Central memory CD8-positive, alpha-beta T cell (primary cell): ENCODE measurements around the gene ZNF445.
"Not testable (repeated sequence)": the region's sequence is repeated elsewhere in the genome, so short reads cannot be mapped to it uniquely, and the experiment has no call there.

Experiments
- ATAC-seq: fragments of 150-1000 bp; cut with Tn5 transposase; replicated peaks from 2 replicates; pipeline ENCODE4 v1.10.0; 2022; ENCODE audit warnings: mild to moderate bottlenecking, moderate FRiP score, moderate number of reproducible peaks; ENCODE audit not compliant: poor library complexity, severe bottlenecking; ENCODE audit errors: extremely low read depth
- DNase-seq, 2 donors: peaks; one replicate each; pipeline ENCODE4 v3.0.0; 2021; ENCODE audit warnings: low spot score in 2 of 2
- H3K27ac Mint-ChIP-seq: one replicate; pipeline ENCODE4 v1.8.0; 2022; ENCODE audit warnings: low read depth, mild to moderate bottlenecking, moderate library complexity, mixed read lengths
- H3K27me3 Mint-ChIP-seq: one replicate; pipeline ENCODE4 v1.8.0; 2022; ENCODE audit warnings: mixed read lengths
- H3K36me3 Mint-ChIP-seq: one replicate; pipeline ENCODE4 v1.8.0; 2022; ENCODE audit warnings: mild to moderate bottlenecking, moderate library complexity, mixed read lengths; ENCODE audit not compliant: insufficient read depth
- H3K4me1 Mint-ChIP-seq: one replicate; pipeline ENCODE4 v1.8.0; 2022; ENCODE audit warnings: mixed read lengths
- H3K4me3 Mint-ChIP-seq: one replicate; pipeline ENCODE4 v1.8.0; 2022; ENCODE audit warnings: mild to moderate bottlenecking, moderate library complexity, mixed read lengths
- H3K9me3 Mint-ChIP-seq: one replicate; pipeline ENCODE4 v1.8.0; 2022; ENCODE audit warnings: mixed read lengths

The ZNF445 gene

DNA sequence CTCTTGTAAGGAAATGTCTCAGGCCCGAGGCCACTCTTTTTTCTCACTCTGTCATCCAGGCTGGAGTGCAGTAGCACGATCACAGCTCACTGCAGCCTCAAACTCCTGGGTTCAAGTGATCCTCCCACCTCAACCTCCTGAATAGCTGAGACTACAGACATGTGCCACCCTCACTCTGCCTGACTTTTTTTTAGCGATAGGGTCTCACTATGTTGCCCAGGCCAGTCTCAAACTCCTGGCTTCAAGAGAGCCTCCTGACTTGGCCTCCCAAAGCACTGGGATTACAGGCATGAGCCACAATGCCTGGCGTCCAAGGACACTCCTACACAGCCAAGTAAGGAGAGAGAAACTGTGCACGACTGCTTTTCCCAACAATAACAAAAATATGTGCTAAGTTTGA lies 7.6 kb downstream of the ZNF445 start:
- H3K4me3 Mint-ChIP-seq, result no peak overlapping the region
- DNase-seq (no peak), ATAC-seq (no peak)
- peaks cover 40% of the 10 kb centered on the region for H3K4me1 Mint-ChIP-seq
- no peak overlapping the region for H3K27ac Mint-ChIP-seq
- no peaks in the 10 kb centered on the region for H3K9me3 Mint-ChIP-seq
- H3K27me3 Mint-ChIP-seq, result no peaks in the 10 kb centered on the region
- peaks cover 15% of the 10 kb centered on the region for H3K36me3 Mint-ChIP-seq

DNA sequence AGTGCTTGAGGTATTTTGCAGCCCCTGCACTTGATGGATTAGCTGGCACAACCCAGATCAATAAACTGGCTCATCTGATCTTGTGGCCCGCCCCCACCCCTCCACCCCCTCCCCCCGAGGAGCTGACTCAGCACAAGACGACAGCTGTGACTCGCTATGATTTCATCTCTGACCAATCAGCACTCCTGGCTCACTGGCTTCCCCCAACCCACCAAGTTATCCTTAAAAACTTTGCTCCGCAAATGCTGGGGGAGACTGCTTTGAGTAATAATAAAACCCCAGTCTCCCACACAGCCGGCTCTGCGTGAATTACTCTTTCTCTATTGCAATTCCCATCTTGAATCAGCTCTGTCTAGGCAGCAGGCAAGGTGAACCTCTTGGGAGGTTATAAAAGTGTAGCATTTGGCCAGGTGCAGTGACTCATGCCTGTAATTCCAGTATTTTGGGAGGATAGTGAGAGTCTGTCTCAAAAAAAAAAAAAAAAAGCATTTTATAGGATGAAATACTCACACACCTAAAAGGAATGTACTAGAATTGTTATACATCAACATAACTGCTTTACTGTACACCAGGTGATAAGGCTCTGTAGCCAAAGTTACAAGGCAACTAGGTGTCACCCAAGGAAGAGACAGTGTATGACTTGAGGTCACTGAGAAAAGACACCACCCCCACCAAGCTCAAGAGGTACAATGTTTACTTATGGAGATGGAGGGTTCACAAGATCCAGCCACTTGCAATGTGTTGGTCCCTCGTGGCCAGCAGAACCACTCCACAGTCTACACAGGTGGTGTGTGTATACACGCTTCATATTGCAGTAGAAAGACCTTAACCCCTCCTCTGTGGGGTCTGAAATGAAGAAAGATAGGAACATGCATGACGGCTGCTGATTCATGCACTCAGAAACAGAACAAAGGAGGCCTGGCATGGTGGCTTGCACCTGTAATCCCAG lies 8.6 kb downstream of the ZNF445 start:
- H3K4me1 Mint-ChIP-seq, result peaks cover 41% of the 10 kb centered on the region
- no peak for DNase-seq
- no peak overlapping the region for H3K27ac Mint-ChIP-seq
- H3K27me3 Mint-ChIP-seq, result no peaks in the 10 kb centered on the region
- H3K4me3 Mint-ChIP-seq, result no peak overlapping the region
- no peaks in the 10 kb centered on the region for H3K9me3 Mint-ChIP-seq
- no peak for ATAC-seq
- H3K36me3 Mint-ChIP-seq, result peaks cover 15% of the 10 kb centered on the region

DNA sequence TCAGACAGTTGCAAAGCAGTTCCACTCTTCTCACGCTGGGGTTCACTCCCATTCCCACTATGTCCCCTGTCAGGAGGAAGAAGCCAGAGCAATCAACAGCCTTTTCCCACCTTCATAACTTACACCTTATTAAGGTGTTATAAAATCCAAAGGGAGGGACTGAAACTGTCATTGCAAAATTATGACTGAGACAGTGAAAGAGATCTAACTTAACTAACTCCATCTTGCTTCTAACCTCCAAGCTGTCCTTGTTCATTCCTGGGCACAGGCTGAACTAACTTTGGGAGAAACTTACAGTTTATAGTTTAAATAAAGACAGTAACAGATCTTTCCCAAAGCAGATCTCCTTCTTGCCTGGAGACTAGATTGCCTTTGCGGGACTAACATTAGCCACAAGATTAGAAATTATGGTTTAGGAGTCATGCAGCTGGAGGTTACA lies 9.4 kb downstream of the ZNF445 start:
- Mint-ChIP-seq H3K36me3 (peaks cover 15% of the 10 kb centered on the region), H3K4me1 (peaks cover 34% of the 10 kb centered on the region)
- ATAC-seq, DNase-seq, H3K27me3 Mint-ChIP-seq, H3K9me3 Mint-ChIP-seq, H3K27ac Mint-ChIP-seq, H3K4me3 Mint-ChIP-seq: not testable (repeated sequence)

DNA sequence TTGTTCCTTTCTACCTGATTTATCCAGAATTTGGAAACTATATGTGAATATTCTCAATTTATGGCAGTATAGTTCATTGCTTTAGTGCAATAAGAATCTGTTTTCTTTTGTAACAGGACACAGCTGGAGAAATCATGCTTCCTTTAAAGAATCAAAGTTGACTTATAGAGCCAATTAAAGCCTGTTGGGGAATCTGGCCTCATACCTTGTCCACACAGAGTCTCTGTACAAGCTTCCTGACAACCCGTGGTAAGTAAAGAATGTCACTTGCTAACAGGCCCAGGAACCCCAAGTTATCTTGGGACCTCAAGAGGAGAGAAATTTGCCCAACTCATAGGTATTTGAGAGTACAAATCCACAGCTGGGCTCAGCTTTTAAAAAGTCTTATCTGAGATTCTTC lies 10.2 kb downstream of the ZNF445 start:
- no peak overlapping the region for H3K4me3 Mint-ChIP-seq
- H3K36me3 Mint-ChIP-seq, result peaks cover 15% of the 10 kb centered on the region
- no peaks in the 10 kb centered on the region for H3K27me3 Mint-ChIP-seq
- peaks cover 28% of the 10 kb centered on the region for H3K4me1 Mint-ChIP-seq
- no peak for DNase-seq
- no peak for ATAC-seq
- H3K27ac Mint-ChIP-seq, result no peak overlapping the region
- H3K9me3 Mint-ChIP-seq, result no peaks in the 10 kb centered on the region

DNA sequence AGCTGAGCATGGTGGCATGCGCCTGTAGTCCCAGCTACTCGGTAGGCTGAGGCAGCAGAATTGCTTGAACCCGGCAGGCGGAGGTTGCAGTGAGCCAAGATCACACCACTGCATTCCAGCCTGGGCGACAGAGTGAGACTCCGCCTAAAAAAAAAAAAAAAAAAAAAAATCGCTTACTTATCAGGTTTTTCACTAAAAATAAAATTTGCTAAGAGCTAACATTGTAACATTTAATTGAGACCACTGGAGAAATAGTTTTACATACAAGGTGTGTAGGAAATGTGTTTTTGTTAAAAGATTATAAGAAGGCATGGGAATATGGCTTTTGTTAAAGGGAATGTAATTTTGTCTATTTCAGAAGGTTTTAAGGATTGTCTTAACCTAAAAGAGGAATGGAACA lies 12.6 kb downstream of the ZNF445 start:
- H3K4me1 Mint-ChIP-seq, result peaks cover 18% of the 10 kb centered on the region
- peaks cover 15% of the 10 kb centered on the region for H3K36me3 Mint-ChIP-seq
- not testable (repeated sequence) for ATAC-seq, H3K9me3 Mint-ChIP-seq, H3K27me3 Mint-ChIP-seq, H3K4me3 Mint-ChIP-seq, DNase-seq
- peak overlapping the region; percentile 27 for H3K27ac Mint-ChIP-seq

DNA sequence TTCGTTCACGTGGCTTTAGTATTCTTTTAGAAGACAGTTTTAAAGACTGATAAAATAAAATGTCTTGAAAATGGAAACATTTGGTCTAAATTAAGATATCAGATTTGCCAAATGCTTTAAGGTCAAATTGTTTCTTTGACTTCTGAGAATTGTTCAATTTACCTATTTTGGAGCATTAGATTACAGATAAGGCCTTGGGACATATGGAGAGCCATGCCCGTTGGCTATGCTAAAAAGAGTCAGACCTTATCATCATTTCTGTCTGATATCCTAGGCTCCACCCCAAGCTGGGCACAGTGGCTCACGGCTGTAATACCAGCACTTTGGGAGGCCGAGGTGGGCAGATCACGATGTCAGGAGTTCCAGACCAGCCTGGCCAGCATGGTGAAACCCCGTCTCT lies 13.0 kb downstream of the ZNF445 start:
- Mint-ChIP-seq H3K4me3 (no peak overlapping the region), H3K9me3 (peaks cover 7% of the 10 kb centered on the region), H3K4me1 (peaks cover 22% of the 10 kb centered on the region), H3K27me3 (no peaks in the 10 kb centered on the region), H3K27ac (no peak overlapping the region), H3K36me3 (peaks cover 13% of the 10 kb centered on the region)
- ATAC-seq (no peak), DNase-seq (no peak)

DNA sequence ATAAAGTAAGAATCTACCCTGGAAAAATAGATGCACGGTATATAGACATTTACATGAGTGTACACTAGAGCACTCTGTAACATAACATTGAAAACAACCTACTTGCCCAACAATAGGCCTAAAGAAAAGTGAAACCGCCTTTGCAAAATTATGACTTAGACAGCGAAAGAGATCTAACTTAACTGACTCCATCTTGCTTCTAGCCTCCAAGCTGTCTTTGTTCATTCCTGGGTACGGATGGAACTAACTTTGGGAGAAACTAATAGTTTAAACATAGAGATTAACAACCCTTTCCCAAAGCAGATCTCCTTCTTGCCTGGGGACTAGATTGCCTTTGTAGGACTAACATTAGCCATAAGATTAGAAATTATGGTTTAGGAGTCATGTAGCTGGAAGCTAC lies 17.4 kb downstream of the ZNF445 start:
- not testable (repeated sequence) for H3K4me3 Mint-ChIP-seq, ATAC-seq, H3K27me3 Mint-ChIP-seq, DNase-seq, H3K27ac Mint-ChIP-seq, H3K9me3 Mint-ChIP-seq
- Mint-ChIP-seq H3K36me3 (peaks cover 32% of the 10 kb centered on the region), H3K4me1 (peaks cover 14% of the 10 kb centered on the region)

DNA sequence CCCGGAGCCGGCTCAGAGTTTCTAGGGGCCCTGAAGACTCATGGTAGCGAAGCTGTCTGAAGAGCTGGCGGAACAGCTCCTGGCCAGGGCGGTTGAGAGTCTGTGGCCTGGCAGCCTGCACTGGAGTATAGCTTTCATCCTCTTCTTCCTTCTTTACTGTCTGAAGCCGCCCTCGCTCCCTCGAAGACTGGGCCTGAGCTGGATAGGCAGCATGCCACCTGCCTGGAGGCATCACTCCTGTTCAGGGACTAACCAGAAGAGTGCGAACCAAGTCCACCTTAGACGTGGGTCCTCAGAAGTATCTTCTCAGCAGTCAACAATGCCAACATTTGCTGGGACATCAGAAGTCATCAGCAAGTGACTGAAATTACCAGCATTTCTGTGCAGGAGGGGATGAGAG lies 22.2 kb downstream of the ZNF445 start:
- H3K27ac Mint-ChIP-seq, result peak overlapping the region; percentile 11

DNA sequence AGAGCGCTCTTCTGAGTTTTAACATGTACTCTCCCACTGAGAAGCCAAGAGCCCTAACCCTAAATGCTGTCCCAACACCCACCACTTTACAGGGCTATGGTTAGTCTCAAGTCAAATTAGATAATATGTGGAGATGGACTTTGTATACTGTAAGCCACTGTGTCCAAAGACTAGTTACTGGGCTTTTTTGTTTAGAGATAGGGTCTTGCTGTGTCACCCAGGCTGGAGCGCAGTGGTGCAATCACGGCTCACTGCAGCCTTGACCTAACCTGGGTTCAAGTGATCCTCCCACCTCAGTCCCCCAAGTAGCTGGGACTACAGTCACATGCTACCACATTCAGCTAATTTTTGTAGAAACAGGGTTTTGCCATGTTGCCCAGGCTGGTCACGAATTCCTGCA lies 23.2 kb downstream of the ZNF445 start:
- no peak for ATAC-seq
- no peak for DNase-seq
- Mint-ChIP-seq H3K4me3 (no peak overlapping the region), H3K27me3 (no peaks in the 10 kb centered on the region), H3K27ac (no peak overlapping the region), H3K4me1 (peaks cover 7% of the 10 kb centered on the region), H3K9me3 (no peaks in the 10 kb centered on the region), H3K36me3 (peaks cover 60% of the 10 kb centered on the region)

More for the DNA sequence above, 22.2 kb downstream of the ZNF445 start:
- ATAC-seq, result no peak
- DNase-seq, result no peak
- H3K36me3 Mint-ChIP-seq, result peaks cover 52% of the 10 kb centered on the region
- peaks cover under 1% of the 10 kb centered on the region for H3K9me3 Mint-ChIP-seq
- peaks cover 18% of the 10 kb centered on the region for H3K4me1 Mint-ChIP-seq
- H3K27me3 Mint-ChIP-seq, result no peaks in the 10 kb centered on the region
- no peak overlapping the region for H3K4me3 Mint-ChIP-seq

DNA sequence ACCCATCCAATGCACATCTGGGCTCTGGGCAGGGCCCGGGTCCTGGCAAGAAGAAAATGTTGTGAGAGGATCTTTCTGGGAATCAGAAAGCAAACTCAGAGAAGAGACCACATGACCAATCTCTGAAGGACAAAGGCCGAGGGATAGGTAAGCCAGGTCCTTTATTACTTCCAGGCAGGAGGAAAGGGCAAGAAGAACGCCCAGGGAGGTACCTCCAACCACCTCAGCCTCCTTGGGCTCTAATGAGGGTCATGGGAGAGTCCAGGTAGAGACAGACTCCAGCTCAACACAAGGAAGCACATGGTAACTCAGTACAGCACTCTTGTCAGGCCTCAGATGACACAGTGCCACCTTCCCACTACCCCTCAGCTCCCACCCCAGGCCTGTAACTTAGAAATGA lies 26.0 kb downstream of the ZNF445 start:
- Mint-ChIP-seq H3K4me1 (peaks cover 6% of the 10 kb centered on the region), H3K36me3 (peaks cover 60% of the 10 kb centered on the region), H3K9me3 (no peaks in the 10 kb centered on the region), H3K4me3 (no peak overlapping the region), H3K27ac (peak overlapping the region; percentile 49), H3K27me3 (no peaks in the 10 kb centered on the region)
- ATAC-seq (no peak), DNase-seq (no peak)

DNA sequence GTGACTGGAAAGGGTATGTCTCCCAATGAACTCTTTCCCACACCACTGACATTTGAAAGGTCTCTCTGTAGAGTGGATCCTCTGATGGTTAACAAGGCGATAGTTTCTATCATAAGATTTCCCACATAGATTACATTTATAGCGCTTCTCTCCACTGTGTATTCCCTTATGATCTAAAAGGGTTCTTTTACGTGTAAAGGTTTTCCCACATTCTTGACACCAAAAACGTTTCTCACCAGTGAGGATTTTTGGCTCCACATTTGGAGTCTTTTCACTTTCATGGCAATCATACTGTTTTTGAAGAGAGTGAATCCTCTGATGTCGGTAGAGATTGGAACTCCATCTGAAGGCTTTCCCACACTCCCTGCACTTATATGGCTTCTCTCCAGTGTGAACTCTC lies 30.5 kb downstream of the ZNF445 start:
- ATAC-seq (no peak), DNase-seq (no peak)
- no peak overlapping the region for H3K27ac Mint-ChIP-seq
- no peak overlapping the region for H3K4me3 Mint-ChIP-seq
- H3K4me1 Mint-ChIP-seq, result peaks cover 10% of the 10 kb centered on the region
- peaks cover 37% of the 10 kb centered on the region for H3K36me3 Mint-ChIP-seq
- no peaks in the 10 kb centered on the region for H3K27me3 Mint-ChIP-seq
- H3K9me3 Mint-ChIP-seq, result no peaks in the 10 kb centered on the region

DNA sequence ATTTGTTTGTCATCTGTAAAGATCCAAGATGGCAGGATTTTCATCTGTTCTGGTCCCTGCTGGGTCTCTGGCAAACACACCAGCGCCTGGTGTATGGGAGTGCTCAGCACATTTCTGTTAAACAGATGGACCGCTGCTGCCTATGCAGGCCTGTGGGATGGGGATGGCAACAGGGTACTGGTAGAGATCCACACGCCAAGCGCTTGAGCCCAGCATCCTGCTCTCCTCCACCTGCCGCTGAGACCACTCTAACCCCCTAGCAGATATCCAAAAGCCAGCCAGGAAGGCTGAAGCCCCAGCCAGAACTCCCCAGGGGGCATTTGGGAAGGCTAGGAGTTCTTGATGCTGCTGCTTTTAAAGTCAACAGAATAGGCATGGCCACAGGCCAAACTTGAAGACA lies 31.7 kb downstream of the ZNF445 start:
- H3K27ac Mint-ChIP-seq, result peak overlapping the region; percentile 1
- no peaks in the 10 kb centered on the region for H3K9me3 Mint-ChIP-seq
- DNase-seq, result no peak
- H3K4me3 Mint-ChIP-seq, result no peak overlapping the region
- no peaks in the 10 kb centered on the region for H3K27me3 Mint-ChIP-seq
- peaks cover 33% of the 10 kb centered on the region for H3K36me3 Mint-ChIP-seq
- ATAC-seq, result no peak
- H3K4me1 Mint-ChIP-seq, result peaks cover 16% of the 10 kb centered on the region
